Tibial artery (tissue), 4 donors: Measurements from ENCODE around the gene PDZRN4.

Experiments used
- DNase-seq, 2 donors: peaks; one replicate each; pipeline ENCODE4 v3.0.0-alpha.2; 2019
- H3K27ac ChIP-seq, 2 donors: fragments of 200-600 bp; sonication (generic) in 1 of 2; 1 replicate in 1 of 2; 2 replicates in 1 of 2; pipeline ENCODE4 v1.5.1; 2018 to 2019; ENCODE audit warnings: mild to moderate bottlenecking in 1 of 2
- H3K27me3 ChIP-seq, 2 donors: fragments of 200-600 bp; sonication (generic) in 1 of 2; one replicate each; pipeline versions ENCODE4 v1.5.1 to v1.6.0; 2016 to 2019
- H3K36me3 ChIP-seq, 3 donors: fragments of 200-600 bp; sonication (generic) in 2 of 3; one replicate each; pipeline ENCODE4 v1.5.1; 2016 to 2019; ENCODE audit warnings: mild to moderate bottlenecking in 2 of 3
- H3K4me1 ChIP-seq, 4 donors: fragments of 200-600 bp; sonication (generic) in 2 of 4; 1 replicate in 3 of 4; 2 replicates in 1 of 4; pipeline ENCODE4 v1.5.1; 2016 to 2019
- H3K4me3 ChIP-seq, 2 donors: fragments of 200-600 bp; sonication (generic) in 1 of 2; 1 replicate in 1 of 2; 2 replicates in 1 of 2; pipeline ENCODE4 v1.5.1; 2018 to 2019; ENCODE audit warnings: mild to moderate bottlenecking in 2 of 2
- H3K9me3 ChIP-seq, 3 donors: fragments of 200-600 bp; sonication (generic) in 1 of 3; one replicate each; pipeline ENCODE4 v1.5.1; 2016 to 2019
- intact Hi-C: fragments of 100-400 bp; cut with DNase I; formaldehyde crosslinking; loops from one replicate; pipeline ENCODE4 v1.15.0; 2023; ENCODE audit warnings: low total_unique reads
- TF ChIP-seq, protein P1 (sequence below), 2 experiments: fragments of 200-600 bp in 1 of 2; fragments of 450-650 bp in 1 of 2; IDR thresholded peaks; one replicate each; pipeline ENCODE4 v1.5.1; 2017 to 2019; ENCODE audit warnings: antibody characterized with exemption in 2 of 2, mild to moderate bottlenecking in 1 of 2, moderate library complexity in 1 of 2

PDZRN4 gene

DNA sequence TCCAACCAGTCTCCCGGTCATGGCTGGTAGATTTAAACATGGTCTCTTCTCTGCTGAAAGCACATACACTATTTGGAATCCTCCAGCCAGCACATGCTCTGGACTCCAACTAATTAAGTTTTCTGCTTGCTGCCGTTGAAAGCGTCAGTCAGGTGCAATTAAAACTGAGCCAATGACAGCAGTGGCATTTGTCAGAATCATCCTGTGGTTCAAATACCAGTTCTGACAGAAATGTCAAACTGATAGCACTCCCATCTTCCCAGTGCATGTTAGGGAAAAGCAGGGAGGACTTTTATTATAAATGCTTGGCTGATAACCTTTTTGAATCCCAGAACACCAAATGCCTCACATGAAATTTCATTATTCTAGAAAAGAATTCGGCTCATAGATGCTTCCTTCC is 401.8 kb downstream of the PDZRN4 start:
- no peaks in the 10 kb centered on the region for H3K4me1 ChIP-seq
- H3K36me3 ChIP-seq = no peaks in the 10 kb centered on the region
- no peak overlapping the region for H3K4me3 ChIP-seq
- intact Hi-C loops = no loop called here
- DNase-seq = no peak
- H3K27me3 ChIP-seq = no peaks in the 10 kb centered on the region
- no peaks in the 10 kb centered on the region for H3K9me3 ChIP-seq
- H3K27ac ChIP-seq = no peak overlapping the region
- TF ChIP-seq, protein P1, sequence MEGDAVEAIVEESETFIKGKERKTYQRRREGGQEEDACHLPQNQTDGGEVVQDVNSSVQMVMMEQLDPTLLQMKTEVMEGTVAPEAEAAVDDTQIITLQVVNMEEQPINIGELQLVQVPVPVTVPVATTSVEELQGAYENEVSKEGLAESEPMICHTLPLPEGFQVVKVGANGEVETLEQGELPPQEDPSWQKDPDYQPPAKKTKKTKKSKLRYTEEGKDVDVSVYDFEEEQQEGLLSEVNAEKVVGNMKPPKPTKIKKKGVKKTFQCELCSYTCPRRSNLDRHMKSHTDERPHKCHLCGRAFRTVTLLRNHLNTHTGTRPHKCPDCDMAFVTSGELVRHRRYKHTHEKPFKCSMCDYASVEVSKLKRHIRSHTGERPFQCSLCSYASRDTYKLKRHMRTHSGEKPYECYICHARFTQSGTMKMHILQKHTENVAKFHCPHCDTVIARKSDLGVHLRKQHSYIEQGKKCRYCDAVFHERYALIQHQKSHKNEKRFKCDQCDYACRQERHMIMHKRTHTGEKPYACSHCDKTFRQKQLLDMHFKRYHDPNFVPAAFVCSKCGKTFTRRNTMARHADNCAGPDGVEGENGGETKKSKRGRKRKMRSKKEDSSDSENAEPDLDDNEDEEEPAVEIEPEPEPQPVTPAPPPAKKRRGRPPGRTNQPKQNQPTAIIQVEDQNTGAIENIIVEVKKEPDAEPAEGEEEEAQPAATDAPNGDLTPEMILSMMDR (IDR thresholded peaks at IDR 0.05) = no peak

GRCh38 chr12:41596190-41596589 is 408.1 kb downstream of the PDZRN4 start:
- H3K4me3 ChIP-seq = no peak overlapping the region
- H3K4me1 ChIP-seq = no peaks in the 10 kb centered on the region
- no peaks in the 10 kb centered on the region for H3K27me3 ChIP-seq
- H3K27ac ChIP-seq = no peak overlapping the region
- TF ChIP-seq, protein P1 (IDR thresholded peaks at IDR 0.05) = no peak
- H3K36me3 ChIP-seq = no peaks in the 10 kb centered on the region
- no peaks in the 10 kb centered on the region for H3K9me3 ChIP-seq
- intact Hi-C loops = no loop called here
- DNase-seq = no peak

DNA sequence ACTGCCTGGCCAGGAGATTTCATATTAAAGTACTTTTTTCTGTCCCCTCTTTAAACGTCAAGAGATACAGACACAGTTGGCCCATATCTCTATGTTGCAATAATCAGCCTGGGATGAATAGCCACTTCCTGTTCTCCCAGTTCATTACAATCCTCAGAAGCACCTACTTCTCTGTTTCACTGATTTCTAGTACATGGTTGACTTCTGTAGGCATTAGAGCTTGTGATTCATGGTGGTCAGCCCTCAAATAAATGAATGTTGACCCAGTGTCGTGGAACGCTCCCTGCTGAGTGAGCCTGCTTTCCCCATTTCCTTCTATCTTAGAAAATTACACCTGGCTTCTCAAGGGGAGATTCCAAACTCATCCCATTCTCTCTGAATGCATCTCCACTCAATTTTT is 416.7 kb downstream of the PDZRN4 start:
- H3K27ac ChIP-seq = no peak overlapping the region
- no peaks in the 10 kb centered on the region for H3K27me3 ChIP-seq
- no peaks in the 10 kb centered on the region for H3K4me1 ChIP-seq
- intact Hi-C loops = no loop called here
- no peaks in the 10 kb centered on the region for H3K9me3 ChIP-seq
- TF ChIP-seq, protein P1 (IDR thresholded peaks at IDR 0.05) = no peak
- no peaks in the 10 kb centered on the region for H3K36me3 ChIP-seq
- DNase-seq = no peak
- no peak overlapping the region for H3K4me3 ChIP-seq

GRCh38 chr12:41605545-41606305 is 417.6 kb downstream of the PDZRN4 start:
- Histone ChIP-seq H3K36me3 (no peaks in the 10 kb centered on the region), H3K9me3 (no peaks in the 10 kb centered on the region), H3K4me3 (no peak overlapping the region), H3K4me1 (no peaks in the 10 kb centered on the region), H3K27me3 (no peaks in the 10 kb centered on the region), H3K27ac (no peak overlapping the region)
- intact Hi-C loops = no loop called here
- TF ChIP-seq, protein P1 (IDR thresholded peaks at IDR 0.05) = no peak
- no peak for DNase-seq

DNA sequence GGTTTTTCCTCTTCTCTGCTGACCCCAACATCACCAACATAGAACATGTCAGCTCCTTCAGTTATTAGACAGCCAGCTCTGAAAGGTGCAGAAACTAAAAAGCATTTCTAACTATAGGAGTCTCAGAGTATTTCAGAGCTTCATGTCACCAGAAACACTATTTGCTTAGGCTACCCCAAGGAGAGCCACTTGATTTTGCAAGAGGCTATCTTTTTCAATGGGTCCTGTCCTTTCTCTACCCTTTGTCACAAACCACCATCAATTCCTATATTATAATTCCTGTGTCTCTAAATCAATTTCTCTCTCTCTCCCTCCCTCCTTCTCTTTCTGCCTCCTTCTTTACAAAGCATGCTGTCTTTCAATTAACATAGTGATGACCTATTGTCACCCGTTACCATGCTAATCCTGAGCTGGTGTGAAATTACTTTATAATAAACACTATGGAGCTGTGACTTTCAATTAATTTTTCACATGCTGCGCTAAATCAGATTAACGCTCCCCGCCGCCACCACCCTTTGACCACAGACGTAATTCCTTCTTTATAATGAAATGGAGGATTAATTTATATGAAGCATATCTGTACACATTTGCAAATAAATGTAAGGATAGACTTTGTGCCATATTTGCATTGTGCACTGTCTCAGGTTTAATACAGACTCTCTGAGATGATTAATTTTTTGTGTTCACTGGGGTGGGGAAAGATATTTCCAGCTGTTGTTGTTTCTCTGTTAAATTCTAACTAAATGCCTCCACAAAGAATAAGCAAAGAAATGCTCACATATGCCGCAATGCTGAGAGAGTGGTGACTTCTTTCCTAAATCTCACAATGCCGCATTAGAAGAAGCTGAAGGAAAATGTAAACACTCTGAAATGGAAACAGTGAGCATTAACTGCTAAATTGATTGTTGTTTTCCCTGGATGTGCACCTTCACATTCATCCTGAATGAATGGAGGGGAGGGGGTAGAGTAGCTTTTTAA is 418.6 kb downstream of the PDZRN4 start:
- TF ChIP-seq, protein P1 (IDR thresholded peaks at IDR 0.05) = no peak
- H3K4me3 ChIP-seq = no peak overlapping the region
- no peaks in the 10 kb centered on the region for H3K36me3 ChIP-seq
- intact Hi-C loops = no loop called here
- DNase-seq = no peak
- H3K27me3 ChIP-seq = no peaks in the 10 kb centered on the region
- no peaks in the 10 kb centered on the region for H3K4me1 ChIP-seq
- H3K9me3 ChIP-seq = no peaks in the 10 kb centered on the region
- no peak overlapping the region for H3K27ac ChIP-seq
